ENCODE data around the gene PLOD1. TPM values are rescaled to one million over a fixed set of nuclear protein-coding genes. Genes with fewer than 3 reads are reported as not detected.
A peak's percentile ranks its signal among the peaks of the same experiment; 100 is the strongest.

Gene PLOD1
- total and polyA plus RNA-seq, 2 donors (not counting 1 experiment from before 2014, with no cell fraction given): 210 to 278 TPM

- peaks cover 2% of the 10 kb centered on the region for H3K36me3 ChIP-seq (ENCODE audit: control insufficient read depth, insufficient read depth, low read length)
- H3K4me2 ChIP-seq (ENCODE audit: extremely low read depth, insufficient read depth, low read length): no peak overlapping the region
- no peaks in the 10 kb centered on the region for H4K20me1 ChIP-seq (ENCODE audit: control insufficient read depth, extremely low read depth, insufficient read depth, low read length)
- no peaks in the 10 kb centered on the region for H3K9me3 ChIP-seq (ENCODE audit: control insufficient read depth, insufficient read depth, low read depth, low read length)
- H2AFZ ChIP-seq (ENCODE audit: low read length): no peak overlapping the region
- peaks cover 18% of the 10 kb centered on the region for H3K79me2 ChIP-seq (ENCODE audit: control insufficient read depth, insufficient read depth, low read length)
- H3K9ac ChIP-seq (ENCODE audit: insufficient read depth, low read length): no peak overlapping the region
- TF ChIP-seq EZH2 (IDR thresholded peaks at IDR 0.05; ENCODE audit: low read length, missing control alignments): no peak
- TF ChIP-seq CTCF (conservative IDR thresholded peaks at IDR 0.05 in 1 of 2, IDR thresholded peaks at IDR 0.05 in 1 of 2; ENCODE audit: low read depth in 1 of 2, low read length in 2 of 2): no peak
- no peak overlapping the region for H3K27ac ChIP-seq (ENCODE audit: insufficient read depth, low read length)
- H3K4me1 ChIP-seq (ENCODE audit: control insufficient read depth, extremely low read depth, insufficient read depth, low read length): peaks cover 16% of the 10 kb centered on the region
- no peak for DNase-seq (ENCODE audit: low read depth in 2 of 2)
- no peak overlapping the region for H3K4me3 ChIP-seq (replicated peaks in 1 of 4; ENCODE audit: control extremely low read depth in 1 of 4, insufficient read depth in 1 of 4, low read depth in 3 of 4, low read length in 4 of 4)
- H3K27me3 ChIP-seq (ENCODE audit: control insufficient read depth, insufficient read depth, low read length): no peaks in the 10 kb centered on the region
These were observed 43.8 kb downstream of the PLOD1 start for GRCh38 chr1:11978301-11978700.

- peak overlapping the region; percentile 87 for H3K27ac ChIP-seq (ENCODE audit: insufficient read depth, low read length)
- peaks cover 16% of the 10 kb centered on the region for H3K4me1 ChIP-seq (ENCODE audit: control insufficient read depth, extremely low read depth, insufficient read depth, low read length)
- H3K9me3 ChIP-seq (ENCODE audit: control insufficient read depth, insufficient read depth, low read depth, low read length): no peaks in the 10 kb centered on the region
- H2AFZ ChIP-seq (ENCODE audit: low read length): peak overlapping the region; percentile 61
- peak overlapping the region in 3 of 4 experiments; percentile 35 to 98 (median 42) for H3K4me3 ChIP-seq (replicated peaks in 1 of 4; ENCODE audit: control extremely low read depth in 1 of 4, insufficient read depth in 1 of 4, low read depth in 3 of 4, low read length in 4 of 4)
- no peak for DNase-seq (ENCODE audit: low read depth in 2 of 2)
- no peaks in the 10 kb centered on the region for H4K20me1 ChIP-seq (ENCODE audit: control insufficient read depth, extremely low read depth, insufficient read depth, low read length)
- TF ChIP-seq CTCF (conservative IDR thresholded peaks at IDR 0.05 in 1 of 2, IDR thresholded peaks at IDR 0.05 in 1 of 2; ENCODE audit: low read depth in 1 of 2, low read length in 2 of 2) (no peak), EZH2 (IDR thresholded peaks at IDR 0.05; ENCODE audit: low read length, missing control alignments) (no peak)
- H3K9ac ChIP-seq (ENCODE audit: insufficient read depth, low read length): peak overlapping the region; percentile 27
- H3K79me2 ChIP-seq (ENCODE audit: control insufficient read depth, insufficient read depth, low read length): peaks cover 21% of the 10 kb centered on the region
- H3K4me2 ChIP-seq (ENCODE audit: extremely low read depth, insufficient read depth, low read length): peak overlapping the region; percentile 81
- H3K27me3 ChIP-seq (ENCODE audit: control insufficient read depth, insufficient read depth, low read length): no peaks in the 10 kb centered on the region
- peaks cover 4% of the 10 kb centered on the region for H3K36me3 ChIP-seq (ENCODE audit: control insufficient read depth, insufficient read depth, low read length)
These were observed 44.7 kb downstream of the PLOD1 start for GRCh38 chr1:11979028-11979850.

- TF ChIP-seq EZH2 (IDR thresholded peaks at IDR 0.05; ENCODE audit: low read length, missing control alignments) (no peak), CTCF (conservative IDR thresholded peaks at IDR 0.05 in 1 of 2, IDR thresholded peaks at IDR 0.05 in 1 of 2; ENCODE audit: low read depth in 1 of 2, low read length in 2 of 2) (no peak)
- H3K9me3 ChIP-seq (ENCODE audit: control insufficient read depth, insufficient read depth, low read depth, low read length): no peaks in the 10 kb centered on the region
- peaks cover 26% of the 10 kb centered on the region for H3K79me2 ChIP-seq (ENCODE audit: control insufficient read depth, insufficient read depth, low read length)
- peak within 1 kb of the TSS; percentile 80 to 98 (median 94) for H3K4me3 ChIP-seq (replicated peaks in 1 of 4; ENCODE audit: control extremely low read depth in 1 of 4, insufficient read depth in 1 of 4, low read depth in 3 of 4, low read length in 4 of 4)
- peak within 1 kb of the TSS; percentile 61 for H2AFZ ChIP-seq (ENCODE audit: low read length)
- H3K27ac ChIP-seq (ENCODE audit: insufficient read depth, low read length): peak within 1 kb of the TSS; percentile 87
- H3K4me2 ChIP-seq (ENCODE audit: extremely low read depth, insufficient read depth, low read length): peak within 1 kb of the TSS; percentile 98
- peaks cover 6% of the 10 kb centered on the region for H3K36me3 ChIP-seq (ENCODE audit: control insufficient read depth, insufficient read depth, low read length)
- H3K4me1 ChIP-seq (ENCODE audit: control insufficient read depth, extremely low read depth, insufficient read depth, low read length): peaks cover 16% of the 10 kb centered on the region
- peak within 1 kb of the TSS; percentile 74 for H3K9ac ChIP-seq (ENCODE audit: insufficient read depth, low read length)
- no peaks in the 10 kb centered on the region for H4K20me1 ChIP-seq (ENCODE audit: control insufficient read depth, extremely low read depth, insufficient read depth, low read length)
- peak; percentile 96 to 97 for DNase-seq (ENCODE audit: low read depth in 2 of 2)
- H3K27me3 ChIP-seq (ENCODE audit: control insufficient read depth, insufficient read depth, low read length): no peaks in the 10 kb centered on the region
These were observed 45.5 kb downstream of the PLOD1 start, which contains the start of gene MFN2 for GRCh38 chr1:11979851-11980675. MFN2 (plus strand) TSS chr1:11980444; CDS start chr1:11989169, 8,725 bp downstream.
